ENCODE data around the gene OR4A47.
"Not testable (repeated sequence)": the region's sequence is repeated elsewhere in the genome, so short reads cannot be mapped to it uniquely, and the experiment has no call there.

Gene OR4A47

GRCh38 chr11:48488493-48488892 lies at the start of gene OR4A47:
Gene OR4A47 (plus strand): TSS chr11:48488793. CDS start chr11:48488793, 0 bp downstream.
- not testable (repeated sequence) for DNase-seq (ENCODE audit: low spot score)

- not testable (repeated sequence) for DNase-seq (ENCODE audit: low spot score)
These were observed 32.7 kb upstream of the OR4A47 start for GRCh38 chr11:48455909-48456308.

- not testable (repeated sequence) for DNase-seq (ENCODE audit: low spot score)
These were observed 14.6 kb upstream of the OR4A47 start for GRCh38 chr11:48473966-48474365.

GRCh38 chr11:48474703-48475102 lies 13.9 kb upstream of the OR4A47 start:
- DNase-seq (ENCODE audit: low spot score) = not testable (repeated sequence)

GRCh38 chr11:48506169-48506568 lies 17.6 kb downstream of the OR4A47 start:
- not testable (repeated sequence) for DNase-seq (ENCODE audit: low spot score)

- DNase-seq (ENCODE audit: low spot score) = no peak
These were observed 50.4 kb downstream of the OR4A47 start for GRCh38 chr11:48538991-48539390.
